KOPT-K1 (cell line): ENCODE results near the gene LNP1.
"Not testable (repeated sequence)": the region's sequence is repeated elsewhere in the genome, so short reads cannot be mapped to it uniquely, and the experiment has no call there.

ENCODE experiments used
- H3K27ac ChIP-seq: fragments of 200-600 bp; sonication (generic); 2 replicates; pipeline ENCODE4 v1.5.1; 2016; ENCODE audit warnings: antibody characterized with exemption, mild to moderate bottlenecking, low read depth, low read length; ENCODE audit not compliant: poor library complexity, severe bottlenecking
- H3K36me3 ChIP-seq: fragments of 200-600 bp; sonication (generic); 2 replicates; pipeline ENCODE4 v1.5.1; 2017; ENCODE audit warnings: antibody characterized with exemption, mild to moderate bottlenecking, low read length, moderate library complexity; ENCODE audit not compliant: insufficient read depth
- H3K9me3 ChIP-seq: fragments of 200-600 bp; sonication (generic); 2 replicates; pipeline ENCODE4 v1.5.1; 2017; ENCODE audit warnings: antibody characterized with exemption, low read length, mild to moderate bottlenecking; ENCODE audit not compliant: insufficient read depth, poor library complexity, severe bottlenecking

Gene LNP1

DNA sequence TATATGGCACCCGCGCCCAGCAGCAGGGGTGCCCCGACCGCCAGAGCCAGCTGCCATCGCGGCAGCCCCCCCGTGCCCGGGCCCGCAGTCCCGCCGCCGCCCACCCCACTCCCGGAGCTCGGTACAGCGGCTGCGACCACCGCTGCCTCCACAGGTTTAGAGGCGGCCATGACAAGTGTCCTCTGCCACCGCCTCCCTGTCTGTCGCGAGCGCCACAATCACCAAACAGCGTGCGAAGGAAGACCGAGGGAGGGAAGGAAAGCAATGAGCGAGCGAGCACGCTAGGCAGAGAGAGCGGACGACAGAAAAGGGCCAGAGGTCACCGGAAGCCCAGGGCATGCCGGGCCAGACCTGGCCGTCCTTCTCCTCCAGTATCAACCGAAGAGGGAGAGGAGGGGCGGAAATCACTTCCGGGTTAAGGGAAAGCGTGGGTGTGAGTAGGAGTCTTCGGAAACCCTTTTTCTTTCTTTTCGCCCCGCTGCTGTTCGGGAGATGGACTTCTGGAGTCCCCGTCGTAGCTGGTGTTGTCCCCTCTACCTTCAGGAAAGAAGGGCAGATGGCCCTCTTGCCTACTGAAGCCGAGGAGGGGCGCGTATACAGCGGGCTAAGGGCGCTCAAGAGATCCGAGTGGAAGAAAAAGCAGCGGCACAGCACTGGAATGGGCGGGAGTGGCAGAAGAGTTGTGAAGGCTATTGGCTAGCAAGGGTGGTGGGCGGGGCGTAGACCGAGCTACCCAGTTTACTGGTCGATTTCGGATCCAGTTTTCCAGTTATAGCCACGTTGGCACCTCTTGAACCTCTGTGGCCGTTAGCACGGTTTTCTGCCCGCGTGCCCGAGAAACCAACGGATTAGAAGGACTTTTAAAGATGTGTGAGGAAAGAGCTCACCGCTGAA, at the start of gene LNP1, which contains the start of gene TOMM70:
Gene LNP1 (plus strand): TSS at position 760 of the 894 bp plus-strand sequence. CDS start 28,191 bp downstream, outside the sequence.
Gene TOMM70 (minus strand): TSS at position 310 of the 894 bp plus-strand sequence. CDS start 140 bp downstream, at position 170.
- Histone ChIP-seq H3K9me3 (no peaks in the 10 kb centered on the region), H3K27ac (peak within 1 kb of the TSS; percentile 92), H3K36me3 (peaks cover 5% of the 10 kb centered on the region; the same call in 1 of the 2 replicates)

DNA sequence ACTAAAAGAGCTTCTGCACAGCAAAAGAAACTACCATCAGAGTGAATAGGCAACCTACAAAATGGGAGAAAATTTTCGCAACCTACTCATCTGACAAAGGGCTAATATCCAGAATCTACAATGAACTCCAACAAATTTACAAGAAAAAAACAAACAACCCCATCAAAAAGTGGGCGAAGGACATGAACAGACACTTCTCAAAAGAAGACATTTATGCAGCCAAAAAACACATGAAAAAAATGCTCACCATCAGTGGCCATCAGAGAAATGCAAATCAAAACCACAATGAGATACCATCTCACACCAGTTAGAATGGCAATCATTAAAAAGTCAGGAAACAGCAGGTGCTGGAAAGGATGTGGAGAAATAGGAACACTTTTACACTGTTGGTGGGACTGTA, 49.6 kb upstream of the LNP1 start:
- H3K36me3 ChIP-seq, result peaks cover 80% of the 10 kb centered on the region
- H3K9me3 ChIP-seq, result not testable (repeated sequence)

DNA sequence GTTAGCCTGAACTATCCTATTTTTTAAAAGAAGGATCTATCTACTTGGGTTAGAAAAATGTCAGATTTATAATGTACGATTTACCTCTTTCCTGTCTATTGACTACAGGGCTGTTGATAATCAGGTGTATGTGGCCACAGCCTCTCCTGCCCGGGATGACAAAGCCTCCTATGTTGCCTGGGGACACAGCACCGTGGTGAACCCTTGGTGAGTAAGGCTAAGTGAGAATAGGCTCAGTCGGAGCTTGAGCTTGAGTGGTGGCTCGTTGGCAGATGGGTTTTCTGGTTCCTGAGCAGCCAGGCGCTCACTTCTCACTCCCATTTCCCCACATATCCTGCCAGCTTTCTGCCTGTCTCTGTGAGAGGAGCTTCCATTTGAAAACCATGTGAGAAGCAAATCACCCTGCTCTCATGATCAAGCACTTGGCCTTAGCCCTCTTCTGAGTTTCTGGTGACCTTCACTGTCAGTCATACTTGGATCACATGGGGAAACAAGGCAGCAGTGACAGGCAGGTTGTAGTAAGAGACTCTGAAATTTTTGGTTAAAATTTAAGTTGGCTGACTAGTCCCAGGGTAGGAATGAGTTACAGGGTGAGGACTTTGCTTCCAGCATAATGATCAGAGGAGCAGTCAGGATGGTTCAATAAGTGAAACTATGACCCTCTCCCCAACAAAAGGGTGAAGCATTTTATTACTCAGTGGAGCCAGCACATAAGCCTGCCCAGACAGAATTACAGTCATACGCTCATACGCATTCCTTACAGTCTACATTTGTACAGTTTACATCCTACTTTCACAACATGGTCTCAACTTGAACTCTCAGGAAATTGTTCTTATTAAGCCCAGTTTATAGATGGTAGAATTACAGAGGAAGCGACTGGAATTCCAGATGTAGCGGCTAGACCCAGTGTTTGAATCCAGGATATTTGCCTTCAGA, 48.8 kb upstream of the LNP1 start:
- peaks cover 79% of the 10 kb centered on the region for H3K36me3 ChIP-seq
- no peaks in the 10 kb centered on the region for H3K9me3 ChIP-seq
- H3K27ac ChIP-seq, result no peak overlapping the region

More for the DNA sequence above, 49.6 kb upstream of the LNP1 start:
- not testable (repeated sequence) for H3K27ac ChIP-seq

- peaks cover 59% of the 10 kb centered on the region for H3K36me3 ChIP-seq
- H3K9me3 ChIP-seq, result no peaks in the 10 kb centered on the region
- no peak overlapping the region for H3K27ac ChIP-seq
Observed at GRCh38 chr3:100354850-100355249, 46.5 kb upstream of the LNP1 start.

GRCh38 chr3:100358413-100358812, 42.9 kb upstream of the LNP1 start:
- Histone ChIP-seq H3K27ac (no peak overlapping the region), H3K9me3 (no peaks in the 10 kb centered on the region), H3K36me3 (peaks cover 72% of the 10 kb centered on the region)

GRCh38 chr3:100359035-100359434, 42.3 kb upstream of the LNP1 start:
- no peaks in the 10 kb centered on the region for H3K9me3 ChIP-seq
- no peak overlapping the region for H3K27ac ChIP-seq
- peaks cover 72% of the 10 kb centered on the region for H3K36me3 ChIP-seq

DNA sequence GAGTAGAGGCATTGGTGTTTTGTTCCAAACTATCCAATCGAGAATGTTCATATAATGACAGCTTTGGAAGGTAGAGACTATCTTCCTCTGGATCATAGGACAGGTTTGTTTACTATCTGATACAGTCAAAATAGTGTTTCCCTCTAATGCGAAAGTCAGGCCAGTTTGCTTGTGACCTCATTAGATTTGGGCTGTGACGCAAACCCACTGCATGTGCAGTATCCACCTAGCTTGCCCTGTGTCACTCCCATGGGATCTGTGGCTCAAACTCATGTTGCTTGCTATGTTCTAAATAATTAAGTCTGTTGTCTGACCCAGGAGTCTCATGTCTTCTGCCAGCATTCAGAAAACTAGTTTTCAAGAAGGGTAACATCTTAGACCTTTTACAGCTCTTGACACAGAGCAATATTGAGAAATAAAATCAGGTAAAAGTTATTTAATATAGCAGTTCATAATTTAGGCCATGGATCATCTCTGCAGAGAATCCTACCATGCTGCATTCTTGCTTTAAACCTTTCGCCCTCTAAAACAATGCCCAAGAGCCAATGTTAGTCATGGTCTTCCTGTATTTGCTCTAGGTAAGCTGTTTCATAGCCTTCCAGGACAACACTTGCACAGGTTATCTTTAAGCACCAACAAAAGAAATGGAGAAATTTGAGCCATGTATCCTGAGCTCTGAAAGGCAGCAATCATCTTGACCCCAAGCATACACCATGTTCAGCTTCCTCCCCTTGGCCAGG, 40.4 kb upstream of the LNP1 start:
- H3K27ac ChIP-seq, result no peak overlapping the region
- peaks cover 72% of the 10 kb centered on the region for H3K36me3 ChIP-seq
- H3K9me3 ChIP-seq, result no peaks in the 10 kb centered on the region

DNA sequence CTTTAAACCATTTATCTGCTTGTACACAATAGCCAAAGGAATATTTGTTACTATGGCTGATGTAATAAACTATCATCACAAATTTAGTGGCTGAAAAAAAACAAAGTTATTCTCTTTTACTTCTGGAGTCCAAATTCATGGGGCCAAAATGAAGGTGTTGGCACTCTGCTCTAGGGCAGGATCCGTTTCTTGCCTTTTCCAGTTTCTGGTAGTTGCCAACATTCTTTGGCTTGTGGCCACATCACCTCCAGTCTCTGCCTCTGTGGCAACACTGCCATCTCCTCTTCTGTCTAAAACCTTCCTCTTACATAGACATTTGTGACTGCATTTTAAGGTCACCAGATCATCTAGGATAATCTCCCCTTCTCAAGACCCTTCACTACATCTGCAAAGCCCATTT, 39.4 kb upstream of the LNP1 start:
- no peak overlapping the region for H3K27ac ChIP-seq
- H3K36me3 ChIP-seq, result peaks cover 77% of the 10 kb centered on the region
- no peaks in the 10 kb centered on the region for H3K9me3 ChIP-seq

- Histone ChIP-seq H3K27ac (no peak overlapping the region), H3K9me3 (no peaks in the 10 kb centered on the region), H3K36me3 (peaks cover 98% of the 10 kb centered on the region)
Observed at GRCh38 chr3:100364421-100364820, 36.9 kb upstream of the LNP1 start.

- no peak overlapping the region for H3K27ac ChIP-seq
- no peaks in the 10 kb centered on the region for H3K9me3 ChIP-seq
- H3K36me3 ChIP-seq, result peaks cover 100% of the 10 kb centered on the region
Observed at GRCh38 chr3:100366424-100366823, 34.9 kb upstream of the LNP1 start.

DNA sequence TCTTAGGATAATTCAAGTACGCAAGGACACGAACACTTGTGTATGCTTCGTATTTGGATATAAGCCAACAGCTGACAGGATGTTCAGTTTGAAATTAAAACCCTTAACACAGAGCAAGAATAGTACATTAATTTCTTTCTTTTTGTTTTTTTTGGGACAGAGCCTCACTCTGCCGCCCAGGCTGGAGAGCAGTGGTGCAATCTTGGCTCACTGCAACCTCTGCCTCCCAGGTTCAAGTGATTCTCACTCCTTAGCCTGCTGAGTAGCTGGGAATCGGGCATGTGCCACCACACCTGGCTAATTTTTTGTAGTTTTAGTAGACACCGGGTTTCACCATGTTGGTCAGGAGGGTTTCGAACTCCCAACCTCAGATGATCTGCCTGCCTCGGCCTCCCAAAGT, 32.9 kb upstream of the LNP1 start:
- H3K36me3 ChIP-seq, result peaks cover 99% of the 10 kb centered on the region

DNA sequence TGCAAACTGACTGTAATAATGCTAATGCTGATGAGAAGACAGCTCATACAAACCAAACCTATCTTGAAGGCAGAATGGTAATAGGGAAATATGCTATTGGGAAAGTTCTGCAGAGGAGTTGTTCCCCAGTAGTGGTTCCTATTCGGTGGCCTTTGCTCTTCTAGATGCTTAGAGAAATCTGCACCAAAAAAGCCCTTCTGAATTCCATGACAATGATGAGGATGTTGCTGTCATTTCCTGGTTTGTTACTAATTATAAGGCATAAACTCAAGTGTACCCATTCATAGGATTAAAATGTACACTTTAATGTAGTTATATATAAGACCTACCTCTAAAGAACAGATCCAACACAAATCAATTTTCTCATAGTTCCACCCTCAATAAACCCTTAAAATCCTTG, 30.6 kb upstream of the LNP1 start:
- peaks cover 99% of the 10 kb centered on the region for H3K36me3 ChIP-seq
- H3K27ac ChIP-seq, result no peak overlapping the region
- no peaks in the 10 kb centered on the region for H3K9me3 ChIP-seq

More for the DNA sequence above, 32.9 kb upstream of the LNP1 start:
- no peaks in the 10 kb centered on the region for H3K9me3 ChIP-seq
- no peak overlapping the region for H3K27ac ChIP-seq

GRCh38 chr3:100374521-100374920, 26.8 kb upstream of the LNP1 start:
- Histone ChIP-seq H3K27ac (no peak overlapping the region), H3K36me3 (peaks cover 97% of the 10 kb centered on the region), H3K9me3 (no peaks in the 10 kb centered on the region)

DNA sequence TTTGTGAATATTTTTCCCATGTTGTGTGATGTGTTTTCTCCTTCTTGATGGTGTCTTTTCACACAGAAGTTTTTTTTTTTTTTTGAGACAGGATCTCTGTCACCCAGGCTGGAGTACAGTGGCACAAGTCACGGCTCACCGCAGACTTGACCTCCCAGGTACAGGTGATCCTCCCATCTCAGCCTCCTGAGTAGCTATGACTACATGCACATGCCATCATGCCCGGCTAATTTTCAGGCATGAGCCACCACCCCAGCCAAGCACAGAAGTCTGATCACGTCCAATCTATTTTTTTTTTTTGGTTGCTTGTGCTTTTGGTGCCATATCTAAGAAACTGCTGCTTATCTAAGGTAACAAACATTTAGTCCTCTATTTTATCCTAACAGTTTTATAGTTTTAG, 25.0 kb upstream of the LNP1 start:
- no peak overlapping the region for H3K27ac ChIP-seq
- H3K9me3 ChIP-seq, result no peaks in the 10 kb centered on the region
- peaks cover 97% of the 10 kb centered on the region for H3K36me3 ChIP-seq
